GM19397 (cell line): ENCODE data around the gene CCDC82.

ENCODE experiments used
- ATAC-seq: cut with Tn5 transposase; IDR thresholded peaks from one replicate; pipeline ENCODE4 v1.9.1; 2021; ENCODE audit warnings: mild to moderate bottlenecking, moderate library complexity; ENCODE audit not compliant: unreplicated experiment

CCDC82 gene

GRCh38 chr11:96309016-96309642 is 80.6 kb downstream of the CCDC82 start:
- no peak for ATAC-seq

- no peak for ATAC-seq
Observed at GRCh38 chr11:96307776-96308140, 82.0 kb downstream of the CCDC82 start.

GRCh38 chr11:96306933-96307775 is 82.6 kb downstream of the CCDC82 start:
- ATAC-seq = no peak

GRCh38 chr11:96306600-96306932 is 83.1 kb downstream of the CCDC82 start:
- ATAC-seq = no peak

GRCh38 chr11:96306071-96306470 is 83.6 kb downstream of the CCDC82 start:
- no peak for ATAC-seq

- ATAC-seq = no peak
Observed at GRCh38 chr11:96303980-96304379, 85.7 kb downstream of the CCDC82 start.

- no peak for ATAC-seq
Observed at GRCh38 chr11:96303064-96303463, 86.6 kb downstream of the CCDC82 start.
